ENCODE results near the gene NIPBL.
A peak's percentile ranks its signal among the peaks of the same experiment; 100 is the strongest.

NIPBL gene

GRCh38 chr5:37110135-37110534, 233.6 kb downstream of the NIPBL start:
- no peak overlapping the region for H3K4me3 ChIP-seq (ENCODE audit: low read depth, low read length)
- DNase-seq (ENCODE audit: low read depth), result no peak
- no peak for TF ChIP-seq CTCF (conservative IDR thresholded peaks at IDR 0.05; ENCODE audit: low read depth, low read length)

- DNase-seq (ENCODE audit: low read depth), result peak; percentile 48
- no peak for TF ChIP-seq CTCF (conservative IDR thresholded peaks at IDR 0.05; ENCODE audit: low read depth, low read length)
Measured at GRCh38 chr5:37111426-37112382, 235.1 kb downstream of the NIPBL start.

GRCh38 chr5:37112383-37112991, 235.9 kb downstream of the NIPBL start:
- no peak for TF ChIP-seq CTCF (conservative IDR thresholded peaks at IDR 0.05; ENCODE audit: low read depth, low read length)
- H3K4me3 ChIP-seq (ENCODE audit: low read depth, low read length), result no peak overlapping the region
- DNase-seq (ENCODE audit: low read depth), result no peak

More at GRCh38 chr5:37111426-37112382, 235.1 kb downstream of the NIPBL start:
- no peak overlapping the region for H3K4me3 ChIP-seq (ENCODE audit: low read depth, low read length)
